ENCODE data around the gene SAMSN1. TPM values are rescaled to one million over a fixed set of nuclear protein-coding genes. Genes with fewer than 3 reads are reported as not detected.

The SAMSN1 gene
- total and polyA plus RNA-seq, 9 of the 15 experiments (the other 6 are each of a cell fraction or from before 2014, with no cell fraction given): 101 to 223 (median 159) TPM

GRCh38 chr21:14582934-14583628 lies 37.0 kb upstream of the SAMSN1 start (continued):
- TF ChIP-seq THRB (CRISPR knock-in tag; conservative IDR thresholded peaks at IDR 0.05): no peak
- TF ChIP-seq FOXM1 (IDR thresholded peaks at IDR 0.05; ENCODE audit: low read depth): no peak
- no peak for TF ChIP-seq FOXM1 (CRISPR knock-in tag; IDR thresholded peaks at IDR 0.05; ENCODE audit: low read depth)
- TF ChIP-seq L3MBTL2 (IDR thresholded peaks at IDR 0.05): 0 out of 2 replicates have a peak, but pooled peaks have one; percentile 23
- TF ChIP-seq NFIC (IDR thresholded peaks at IDR 0.05): no peak; the same call in 1 of the 2 replicates
- no peak for TF ChIP-seq ELF2 (CRISPR knock-in tag; IDR thresholded peaks at IDR 0.05)
- no peak for TF ChIP-seq RBM34 (IDR thresholded peaks at IDR 0.05; ENCODE audit: borderline replicate concordance, insufficient read depth, low read length)
- no peak for TF ChIP-seq HEY1 (CRISPR knock-in tag; IDR thresholded peaks at IDR 0.05; ENCODE audit: borderline replicate concordance)
- no peak for TF ChIP-seq STAT5B (CRISPR knock-in tag; IDR thresholded peaks at IDR 0.05)
- no peak for TF ChIP-seq SMARCA4 (IDR thresholded peaks at IDR 0.05)
- TF ChIP-seq NCOA6 (IDR thresholded peaks at IDR 0.05): no peak
- TF ChIP-seq HIVEP1 (CRISPR knock-in tag; IDR thresholded peaks at IDR 0.05): no peak
- no peak for TF ChIP-seq SMC3 (conservative IDR thresholded peaks at IDR 0.05; ENCODE audit: insufficient read depth, low read depth, low read length)
- no peak for TF ChIP-seq SMARCA5 (IDR thresholded peaks at IDR 0.05)
- no peak for TF ChIP-seq ETS2 (tag; IDR thresholded peaks at IDR 0.05; ENCODE audit: borderline replicate concordance, poor library complexity, severe bottlenecking)
- peak; percentile 64 for TF ChIP-seq CXXC5 (CRISPR knock-in tag; IDR thresholded peaks at IDR 0.05)
- peak; percentile 31; the same call in 1 of the 2 replicates for TF ChIP-seq ETV1 (tag; conservative IDR thresholded peaks at IDR 0.05; ENCODE audit: low read depth)
- no peak for TF ChIP-seq ZNF561 (CRISPR knock-in tag; conservative IDR thresholded peaks at IDR 0.05)
- TF ChIP-seq YY1 (IDR thresholded peaks at IDR 0.05; ENCODE audit: borderline replicate concordance in 1 of 3, control insufficient read depth in 1 of 3, extremely low read depth in 1 of 3, insufficient read depth in 3 of 3, insufficient read length in 1 of 3, insufficient replicate concordance in 2 of 3, low read depth in 1 of 3, low read length in 2 of 3): peak in 2 of 3 experiments; percentile 21 to 85
- no peak for TF ChIP-seq HDAC1 (IDR thresholded peaks at IDR 0.05)
- peak; percentile 71 for TF ChIP-seq ZNF175 (CRISPR knock-in tag; IDR thresholded peaks at IDR 0.05; ENCODE audit: low read depth)
- TF ChIP-seq NFIX (CRISPR knock-in tag; IDR thresholded peaks at IDR 0.05; ENCODE audit: low read depth): no peak
- TF ChIP-seq NR3C1 (CRISPR knock-in tag; IDR thresholded peaks at IDR 0.05): no peak
- no peak for TF ChIP-seq E4F1 (CRISPR knock-in tag; IDR thresholded peaks at IDR 0.05; ENCODE audit: borderline replicate concordance)

Data from K562 (cell line).